Measurements from ENCODE around the gene SHLD2.
"Not testable (repeated sequence)": the region's sequence is repeated elsewhere in the genome, so short reads cannot be mapped to it uniquely, and the experiment has no call there.

SHLD2 gene

DNA sequence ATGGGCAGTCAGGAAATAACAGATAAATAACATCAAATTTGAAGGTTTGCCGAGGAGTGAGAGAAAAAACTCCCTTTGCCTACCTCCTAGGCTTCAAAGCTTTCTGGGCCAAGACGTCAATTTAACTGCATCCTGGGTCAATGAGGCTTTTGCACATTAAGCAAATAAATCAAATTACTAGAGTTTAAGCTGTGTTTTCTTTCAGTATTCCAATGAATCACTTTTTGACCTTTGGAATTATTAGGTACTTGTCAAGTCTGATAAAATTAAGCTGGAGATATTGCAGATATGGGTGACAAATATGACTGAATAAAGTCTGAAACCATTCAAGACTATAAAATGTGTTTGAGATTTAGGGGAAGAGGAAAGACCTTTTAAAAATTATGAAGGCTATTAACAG is 22.6 kb upstream of the SHLD2 start:
- TF ChIP-seq GATA3 (IDR thresholded peaks at IDR 0.05; ENCODE audit: low read depth, low read length) (no peak), GATA2 (IDR thresholded peaks at IDR 0.05; ENCODE audit: low read depth, low read length) (no peak)

DNA sequence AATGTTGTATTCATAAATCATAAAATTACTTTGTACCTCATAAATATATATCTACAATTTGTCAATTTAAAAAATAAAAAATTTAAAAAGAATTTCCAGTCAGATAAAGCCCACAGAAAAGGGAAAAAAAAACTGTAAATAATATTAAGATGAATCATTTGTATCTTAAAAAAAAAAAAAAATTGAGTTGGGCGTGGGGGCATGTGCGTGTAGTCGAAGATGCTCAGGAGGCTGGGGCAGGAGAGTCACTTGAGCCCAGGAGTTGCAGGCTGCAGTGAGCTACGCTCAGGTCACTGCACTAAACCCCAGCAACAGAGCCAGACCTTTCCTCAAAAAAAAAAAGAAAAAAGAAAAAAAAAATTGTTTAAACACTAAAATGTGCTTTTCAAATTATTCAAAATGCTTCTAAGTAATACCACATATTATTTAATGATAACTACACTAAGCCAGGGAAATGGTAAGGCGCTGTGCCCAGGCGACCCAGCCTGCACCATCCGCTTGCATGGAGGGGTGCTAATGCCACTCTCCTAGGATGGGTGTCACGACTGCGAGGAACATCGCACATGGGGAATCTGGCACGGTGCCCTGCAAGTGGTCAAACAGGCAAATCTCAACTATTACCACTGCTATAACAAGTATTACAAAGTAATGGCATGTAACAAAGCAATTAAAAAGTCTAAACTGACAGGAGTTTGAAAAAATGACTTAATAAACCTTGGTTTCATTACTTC is 15.7 kb upstream of the SHLD2 start:
- TF ChIP-seq GATA3 (IDR thresholded peaks at IDR 0.05; ENCODE audit: low read depth, low read length) (no peak), GATA2 (IDR thresholded peaks at IDR 0.05; ENCODE audit: low read depth, low read length) (no peak)

DNA sequence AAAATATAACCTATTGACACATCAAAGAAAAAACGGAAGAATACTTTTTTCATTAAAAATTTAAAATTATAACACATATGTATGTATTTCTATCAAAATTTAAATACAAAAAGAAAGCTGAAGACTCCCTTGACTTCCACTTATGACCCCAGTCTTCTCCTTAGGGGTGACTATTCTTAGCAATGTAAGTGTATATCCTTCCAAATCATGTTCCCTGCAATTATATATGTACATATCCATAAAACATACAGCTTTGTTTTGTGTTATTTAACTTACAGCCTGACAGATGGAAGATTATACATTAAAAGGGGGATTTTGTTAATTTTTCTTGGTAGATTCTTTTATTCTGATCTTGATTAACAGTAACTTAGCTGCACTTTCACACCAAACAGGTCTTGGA is 9.5 kb upstream of the SHLD2 start:
- TF ChIP-seq GATA3 (IDR thresholded peaks at IDR 0.05; ENCODE audit: low read depth, low read length) (no peak), GATA2 (IDR thresholded peaks at IDR 0.05; ENCODE audit: low read depth, low read length) (no peak)

DNA sequence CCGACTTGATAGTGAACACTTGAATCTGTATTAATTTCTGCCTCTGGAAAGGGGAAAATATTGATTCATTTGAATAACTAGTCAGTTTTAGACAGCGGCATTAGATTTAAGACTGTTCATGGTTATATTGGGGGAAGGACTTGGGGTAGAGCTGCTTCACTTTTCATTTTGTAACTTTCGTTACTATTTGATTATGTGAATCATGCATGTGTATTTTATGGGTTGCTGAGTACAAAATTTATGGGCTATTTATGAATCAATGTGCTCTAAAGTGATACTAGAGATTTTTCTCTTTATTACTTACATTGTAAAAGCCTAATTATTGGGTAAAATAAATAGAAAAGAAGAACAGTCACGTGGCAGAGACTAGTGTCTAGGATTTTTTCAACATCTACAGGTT is 5.3 kb upstream of the SHLD2 start:
- no peak for TF ChIP-seq GATA3 (IDR thresholded peaks at IDR 0.05; ENCODE audit: low read depth, low read length)

DNA sequence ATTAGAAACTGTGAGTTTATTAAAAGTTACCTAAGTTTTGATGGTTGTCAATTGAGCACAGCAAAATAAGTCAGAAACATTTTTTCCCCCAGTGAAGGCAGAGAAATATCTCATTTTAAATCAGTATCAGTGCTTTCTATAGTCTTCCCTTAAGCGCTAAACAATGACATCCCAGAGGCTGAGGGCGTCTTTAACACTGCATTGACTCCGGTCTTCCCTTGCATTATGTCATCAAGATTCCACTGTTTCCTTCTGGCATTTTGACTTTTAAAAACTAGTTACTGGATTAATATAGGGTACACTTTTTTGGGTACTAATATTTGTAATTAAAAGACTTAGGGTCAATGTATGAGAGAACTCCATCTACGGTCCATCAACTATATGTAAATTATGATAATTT is 4.2 kb upstream of the SHLD2 start:
- no peak for TF ChIP-seq GATA3 (IDR thresholded peaks at IDR 0.05; ENCODE audit: low read depth, low read length)
- TF ChIP-seq GATA2 (IDR thresholded peaks at IDR 0.05; ENCODE audit: low read depth, low read length) = no peak

DNA sequence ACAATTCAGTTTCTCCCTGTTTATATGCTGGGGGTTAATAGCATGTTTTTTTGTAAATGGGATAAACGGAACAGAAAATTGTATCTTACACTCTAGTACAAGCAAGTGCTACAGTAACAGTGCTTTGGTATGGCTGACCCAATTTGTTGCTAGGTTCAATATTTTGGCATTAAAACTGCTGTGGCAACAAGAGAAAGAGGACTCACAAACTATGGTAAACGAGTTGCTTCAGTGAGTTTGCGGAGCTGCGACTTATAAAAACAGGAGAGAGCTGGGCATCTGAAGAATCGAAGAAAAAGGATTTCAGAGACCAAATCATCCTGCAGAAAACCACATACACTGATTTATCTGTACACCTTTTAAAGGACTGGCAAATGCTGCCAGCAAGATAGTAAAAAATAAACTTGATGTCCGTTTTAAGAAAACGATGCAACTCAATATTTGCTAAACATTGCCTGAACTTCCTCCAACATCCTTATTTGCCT is 2.6 kb upstream of the SHLD2 start:
- TF ChIP-seq GATA3 (IDR thresholded peaks at IDR 0.05; ENCODE audit: low read depth, low read length) = no peak

DNA sequence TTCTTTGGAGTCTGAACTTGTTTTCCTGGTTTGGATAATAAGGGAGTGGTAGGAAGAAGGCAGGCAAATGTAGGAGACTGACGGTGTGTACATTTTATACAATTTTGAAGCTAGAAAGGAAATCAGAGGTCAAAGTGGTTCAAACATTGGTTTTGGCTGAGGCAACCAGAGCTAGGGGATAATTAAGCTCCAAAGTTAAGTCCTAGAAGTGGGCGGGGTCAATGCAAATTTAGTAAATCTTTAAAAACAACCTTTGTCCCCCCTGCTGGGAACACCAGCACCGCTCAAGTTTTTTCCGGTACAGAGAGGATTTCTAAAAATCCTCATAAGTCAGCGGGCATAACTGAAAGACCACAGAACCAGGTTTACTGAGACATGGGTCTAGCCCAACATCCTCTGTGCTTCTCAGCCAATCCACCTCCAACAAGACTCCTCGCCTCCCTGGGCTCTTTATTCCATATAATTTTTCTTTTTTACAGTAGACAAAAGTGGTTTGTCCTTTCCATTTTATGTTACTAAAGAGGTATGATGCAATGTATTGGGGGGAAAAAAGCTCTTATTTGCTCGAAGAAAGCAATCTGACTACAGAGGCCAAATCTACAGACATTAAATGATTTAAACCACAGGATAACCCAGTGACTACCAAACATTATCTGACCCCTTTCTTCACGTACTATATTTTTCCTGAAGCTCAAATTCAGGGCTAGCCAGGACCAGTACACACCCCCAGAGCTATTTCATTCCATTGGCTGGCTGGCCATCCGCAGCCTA is 2.0 kb upstream of the SHLD2 start:
- TF ChIP-seq GATA2 (IDR thresholded peaks at IDR 0.05; ENCODE audit: low read depth, low read length) (no peak), GATA3 (IDR thresholded peaks at IDR 0.05; ENCODE audit: low read depth, low read length) (no peak)

DNA sequence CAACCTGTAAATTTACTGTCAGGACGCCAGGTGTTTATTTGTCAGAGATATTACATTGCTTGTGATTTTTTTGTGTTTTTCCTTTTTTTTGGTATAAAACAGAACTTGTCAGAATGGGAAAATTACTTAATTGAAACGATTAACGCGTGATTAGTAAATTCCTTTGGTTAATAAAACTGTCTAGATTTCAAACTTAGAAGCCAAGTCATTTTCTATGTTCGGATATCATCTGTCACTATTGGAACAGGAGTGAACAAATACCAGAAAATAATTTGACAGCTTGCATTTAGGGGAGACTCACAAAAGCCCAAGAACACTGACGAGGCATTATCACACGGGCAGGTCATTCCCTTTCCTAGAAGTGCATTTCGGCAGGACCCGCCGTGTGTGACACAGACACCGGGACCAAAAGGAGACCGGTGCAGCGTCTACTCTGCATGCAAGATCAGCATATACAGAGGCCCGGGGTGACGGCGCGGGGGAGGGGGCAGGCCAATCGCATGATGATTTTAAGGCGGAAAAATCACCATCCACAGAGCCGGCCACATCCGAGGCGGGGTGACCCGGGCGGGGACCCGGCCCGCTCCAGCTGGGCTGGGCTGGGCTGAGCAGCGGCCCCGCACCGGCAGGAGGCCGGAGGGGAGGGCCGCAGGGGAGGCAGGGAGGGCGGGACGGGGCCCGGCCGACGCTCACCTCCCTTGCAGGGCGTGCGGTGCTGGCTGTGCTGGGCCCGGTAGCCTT is 1.2 kb upstream of the SHLD2 start:
- TF ChIP-seq GATA2 (IDR thresholded peaks at IDR 0.05; ENCODE audit: low read depth, low read length) = no peak
- no peak for TF ChIP-seq GATA3 (IDR thresholded peaks at IDR 0.05; ENCODE audit: low read depth, low read length)

DNA sequence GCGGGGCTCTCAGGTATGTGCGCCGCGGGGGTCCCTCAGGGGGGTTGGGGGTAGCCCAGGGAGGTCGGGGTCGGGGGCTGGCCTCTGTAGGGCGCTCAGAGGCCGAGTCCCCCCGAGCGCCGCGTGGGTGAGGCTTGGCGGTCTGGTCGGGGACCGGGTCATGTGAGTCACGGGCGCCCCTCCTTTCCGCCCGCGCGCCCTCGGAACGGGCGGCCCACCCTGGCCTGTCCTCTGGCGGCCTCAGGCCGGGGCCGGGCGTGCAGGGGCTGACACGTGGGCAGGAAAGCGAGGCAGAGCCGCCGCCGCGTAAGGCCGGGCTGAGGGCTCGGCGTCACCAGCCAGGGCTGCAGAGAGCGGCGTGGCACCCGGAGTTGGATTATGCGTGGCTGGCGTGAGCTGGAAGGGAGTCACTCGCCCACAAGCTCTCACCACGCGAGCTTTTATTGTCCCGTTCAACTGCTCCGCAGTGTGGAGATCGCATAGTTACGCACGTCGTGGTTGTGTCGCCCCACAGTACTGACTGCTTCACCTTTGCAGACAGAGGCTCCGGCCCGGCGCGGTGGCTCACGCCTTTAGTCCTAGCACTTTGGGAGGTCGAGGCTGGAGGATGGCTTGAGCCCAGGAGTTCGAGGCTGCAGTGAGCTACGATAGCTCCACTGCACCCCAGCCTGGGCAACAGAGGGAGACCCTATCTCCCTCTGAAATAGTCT is 385 bp downstream of the SHLD2 start:
- TF ChIP-seq GATA3 (IDR thresholded peaks at IDR 0.05; ENCODE audit: low read depth, low read length) (no peak), GATA2 (IDR thresholded peaks at IDR 0.05; ENCODE audit: low read depth, low read length) (no peak)

DNA sequence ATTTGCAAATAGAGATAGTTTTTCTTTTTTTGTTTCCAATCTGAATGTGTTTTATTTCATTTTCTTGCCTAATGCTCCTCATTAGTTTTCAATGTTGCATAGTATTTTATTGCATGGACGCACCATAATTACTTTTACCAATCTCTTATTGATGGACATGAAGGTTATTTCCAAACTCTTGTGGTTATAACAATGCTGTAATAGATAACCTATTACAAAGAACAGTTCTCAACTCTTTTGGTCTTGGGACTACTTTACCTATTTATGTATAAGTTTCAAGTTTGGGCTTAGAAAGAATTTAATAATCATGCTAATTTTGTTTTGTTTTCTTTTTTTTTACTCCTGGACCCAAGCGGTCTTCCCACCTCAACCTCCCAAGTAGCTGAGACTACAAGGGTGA is 7.0 kb downstream of the SHLD2 start:
- no peak for TF ChIP-seq GATA3 (IDR thresholded peaks at IDR 0.05; ENCODE audit: low read depth, low read length)
- no peak for TF ChIP-seq GATA2 (IDR thresholded peaks at IDR 0.05; ENCODE audit: low read depth, low read length)

DNA sequence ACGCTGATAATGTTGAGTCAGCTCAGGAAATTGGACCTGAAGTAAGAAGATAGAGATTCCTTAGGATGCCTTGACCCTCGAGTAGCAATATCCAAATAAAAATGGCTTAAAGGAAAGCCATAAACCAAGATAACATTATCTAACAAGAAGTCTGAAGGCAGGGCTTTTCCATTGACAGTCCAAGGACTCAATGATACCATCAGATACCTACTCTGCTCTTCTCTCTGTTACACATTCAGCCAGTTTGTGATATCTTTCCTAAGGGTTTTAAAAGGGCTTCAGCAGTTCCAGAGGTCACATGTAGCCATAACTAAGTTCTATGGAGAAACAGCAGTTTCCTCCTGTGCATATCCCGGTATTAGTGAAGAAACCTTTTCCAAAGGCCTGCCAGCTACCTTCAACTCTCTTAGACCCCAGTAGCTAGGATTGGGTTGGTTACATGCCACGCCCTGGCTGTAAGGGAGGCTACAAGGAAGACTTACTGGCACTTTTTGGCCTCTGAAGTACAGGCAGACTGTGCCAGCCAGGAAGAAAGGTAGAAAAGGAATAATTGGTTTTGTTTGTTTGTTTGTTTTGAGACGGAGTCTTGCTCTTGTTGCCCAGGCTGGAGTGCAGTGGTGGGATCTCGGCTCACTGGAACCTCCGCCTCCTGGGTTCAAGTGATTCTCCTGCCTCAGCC is 10.6 kb downstream of the SHLD2 start:
- TF ChIP-seq GATA3 (IDR thresholded peaks at IDR 0.05; ENCODE audit: low read depth, low read length) (no peak), GATA2 (IDR thresholded peaks at IDR 0.05; ENCODE audit: low read depth, low read length) (no peak)

DNA sequence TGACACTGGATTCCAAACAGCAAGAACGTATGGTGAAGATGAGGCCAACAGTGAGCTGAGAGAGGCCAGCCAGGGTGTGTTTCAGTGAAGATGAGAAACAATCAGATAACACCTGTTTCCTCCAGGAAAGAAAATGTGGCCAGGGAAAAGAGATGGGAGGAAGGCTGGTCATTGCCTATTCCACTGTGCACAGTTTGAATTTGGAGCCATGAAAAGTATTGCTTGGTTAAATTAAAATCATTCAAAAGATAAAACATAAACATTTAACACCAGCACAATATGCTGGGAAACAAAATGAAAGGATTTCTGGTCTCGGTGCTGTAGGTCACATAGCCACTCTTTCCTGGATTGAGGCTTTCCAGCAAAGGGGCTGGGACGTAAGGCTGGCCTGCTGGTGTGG is 130.1 kb downstream of the SHLD2 start, which contains the start of gene NUTM2A:
Gene NUTM2A (plus strand): TSS at position 301 of the 400 bp plus-strand sequence. CDS start 383 bp downstream, outside the sequence.
- not testable (repeated sequence) for TF ChIP-seq GATA2, GATA3 (IDR thresholded peaks at IDR 0.05; ENCODE audit: low read depth, low read length)

Data from SH-SY5Y (cell line).